Measurements from ENCODE around the gene PSG11.
"Not testable (repeated sequence)": the region's sequence is repeated elsewhere in the genome, so short reads cannot be mapped to it uniquely, and the experiment has no call there.

Gene PSG11

DNA sequence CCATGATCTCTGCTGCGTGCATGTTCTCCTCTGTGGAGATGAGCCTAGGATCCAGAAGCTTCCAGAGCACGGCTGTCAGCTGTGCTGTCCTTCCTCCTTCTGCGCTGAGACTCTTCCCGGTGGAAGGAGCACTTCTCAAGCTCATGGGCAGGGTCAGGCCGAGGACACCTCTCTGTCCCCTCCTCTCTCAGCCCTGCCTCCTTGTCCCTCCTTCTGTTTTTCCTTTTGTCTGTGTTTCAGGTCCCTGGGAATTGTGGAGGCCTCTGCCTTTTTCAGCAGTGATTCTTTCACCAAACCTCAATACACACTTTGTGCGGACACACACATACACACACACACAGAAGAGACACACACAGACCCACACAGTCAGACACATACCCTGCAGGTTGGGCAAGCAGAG, at the start of gene PSG11:
PSG11 (minus strand) TSS at position 101 of the 400 bp plus-strand sequence; CDS start at position 4, 97 bp downstream.
- DNase-seq (ENCODE audit: low read depth) = not testable (repeated sequence)

DNA sequence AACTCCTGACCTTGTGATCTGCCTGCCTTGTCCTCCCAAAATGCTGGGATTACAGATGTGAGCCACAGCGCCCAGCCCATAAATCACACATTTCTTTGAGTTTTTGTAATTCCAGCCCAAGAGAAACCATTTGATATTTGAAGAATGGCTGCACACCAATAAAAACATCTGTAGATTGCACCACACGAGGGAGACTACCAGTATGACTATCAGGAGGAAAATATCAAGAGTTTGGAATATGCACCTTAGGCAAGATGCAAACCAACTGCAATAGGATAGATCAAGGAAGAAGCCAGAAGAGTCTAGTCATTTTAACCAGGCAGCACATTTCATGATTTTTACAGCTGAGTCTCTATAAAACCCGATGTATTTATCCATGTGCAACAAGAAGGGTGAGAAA, 36.1 kb upstream of the PSG11 start:
- DNase-seq (ENCODE audit: low read depth) = not testable (repeated sequence)

DNA sequence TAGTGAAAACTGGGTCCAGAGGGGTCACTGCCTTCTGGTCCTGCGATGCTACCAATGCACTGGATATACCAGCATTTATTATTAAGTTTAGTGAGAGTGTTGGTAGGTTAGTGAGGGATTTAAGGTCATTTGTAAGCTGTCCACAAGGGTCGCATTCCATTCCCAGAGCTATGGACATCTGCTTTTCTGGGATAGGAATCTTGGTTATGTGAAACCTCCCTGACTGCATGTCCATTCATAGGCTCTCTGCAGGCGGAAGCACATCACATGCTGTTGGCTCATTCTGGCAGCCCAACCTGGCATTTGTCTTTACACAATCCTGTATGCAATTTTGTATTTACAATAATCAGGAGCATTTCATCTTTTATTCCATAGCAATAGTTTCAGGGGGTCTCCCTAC, 35.1 kb upstream of the PSG11 start:
- DNase-seq (ENCODE audit: low read depth) = not testable (repeated sequence)

DNA sequence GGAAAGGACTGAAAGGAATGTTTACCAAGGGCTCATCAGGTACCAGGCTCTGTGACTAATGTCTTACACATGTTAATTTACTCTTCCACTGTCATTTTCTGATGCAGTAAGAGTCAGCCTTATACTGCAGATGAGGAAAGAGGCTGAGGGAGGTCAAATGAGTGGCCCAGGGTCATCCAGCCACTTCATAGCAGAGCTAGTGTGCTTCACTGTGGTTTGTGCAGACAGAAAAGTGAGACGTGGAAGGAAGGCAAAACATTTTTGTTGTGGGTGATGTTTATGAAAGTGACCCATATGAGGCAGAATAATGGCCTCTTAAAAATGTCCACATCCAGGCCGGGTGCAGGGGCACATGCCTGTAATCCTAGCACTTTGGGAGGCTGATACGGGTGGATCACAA, 34.0 kb upstream of the PSG11 start:
- not testable (repeated sequence) for DNase-seq (ENCODE audit: low read depth)

DNA sequence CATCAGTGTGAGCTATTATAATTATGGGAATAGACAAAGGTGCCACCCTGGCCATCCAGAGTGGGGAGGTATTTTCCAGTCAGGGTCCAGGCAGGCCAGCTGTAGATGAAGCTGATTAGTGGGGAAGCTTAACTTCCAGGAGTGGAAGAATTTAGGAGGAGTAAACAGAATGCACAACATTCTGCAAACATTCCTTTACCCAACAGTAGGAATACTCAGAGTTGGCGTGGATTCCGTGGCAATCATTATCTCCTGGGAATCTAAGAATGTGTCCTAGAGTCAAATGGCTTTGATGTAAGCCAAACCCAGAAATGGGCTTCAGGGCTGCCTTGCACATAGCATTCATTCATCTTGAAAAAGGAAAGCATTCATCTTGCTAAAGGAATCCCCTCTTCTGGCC, 33.2 kb upstream of the PSG11 start:
- DNase-seq (ENCODE audit: low read depth) = not testable (repeated sequence)

DNA sequence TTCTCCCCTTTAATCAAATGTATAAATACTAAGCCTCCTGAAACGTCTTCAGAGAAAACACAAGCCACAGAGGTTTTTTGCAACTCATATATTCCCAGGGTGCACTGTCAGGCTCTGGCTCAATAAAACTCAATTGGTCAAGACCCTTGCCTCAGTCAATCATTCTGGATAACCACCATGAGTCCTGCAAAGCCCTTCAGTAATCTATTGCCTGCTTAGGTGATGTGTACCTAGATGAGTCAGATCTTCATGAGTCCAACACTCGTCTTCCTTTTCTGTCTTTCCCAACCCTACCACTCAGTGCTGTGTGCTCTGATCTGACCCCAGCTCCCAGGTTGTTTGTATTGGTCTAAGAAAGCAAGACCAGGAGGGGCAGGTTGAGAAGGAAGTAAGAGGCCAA, 32.2 kb upstream of the PSG11 start:
- not testable (repeated sequence) for DNase-seq (ENCODE audit: low read depth)

DNA sequence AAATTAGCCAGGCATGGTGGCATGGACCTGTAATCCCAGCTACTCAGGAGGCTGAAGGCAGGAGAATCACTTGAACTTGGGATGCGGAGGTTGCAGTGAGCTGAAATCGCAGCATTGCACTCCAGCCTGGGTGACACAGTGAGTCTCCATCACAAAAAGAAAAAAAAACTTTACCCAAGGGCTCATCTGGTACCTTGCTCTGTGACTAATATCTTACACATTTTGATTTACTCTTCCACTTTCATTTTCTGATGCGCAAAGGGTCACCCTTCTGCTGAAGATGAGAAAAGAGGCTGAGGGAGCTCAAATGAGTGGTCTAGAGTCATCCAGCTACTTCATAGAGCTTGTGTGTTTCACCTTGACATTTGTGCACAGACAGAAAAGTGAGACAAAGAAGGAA, 21.7 kb upstream of the PSG11 start:
- DNase-seq (ENCODE audit: low read depth) = not testable (repeated sequence)

DNA sequence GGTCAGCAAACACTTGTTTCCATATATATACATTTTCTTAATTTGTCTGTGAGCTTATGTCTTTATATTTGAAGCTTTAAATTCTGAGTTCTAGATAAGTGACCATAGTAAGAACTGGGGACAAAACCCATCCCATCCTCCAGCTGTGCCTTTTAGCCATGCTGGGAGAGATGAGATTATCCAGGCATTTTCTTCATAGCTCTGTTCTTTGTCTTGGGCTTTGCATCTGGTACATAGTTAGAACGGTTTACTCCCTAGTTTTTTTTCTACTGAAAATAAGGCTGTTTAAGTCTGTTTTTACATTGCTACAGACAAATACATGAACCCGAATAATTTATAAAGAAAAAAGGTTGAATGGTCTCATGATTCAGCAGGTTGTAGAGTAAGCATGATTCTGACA, 20.3 kb upstream of the PSG11 start:
- not testable (repeated sequence) for DNase-seq (ENCODE audit: low read depth)

DNA sequence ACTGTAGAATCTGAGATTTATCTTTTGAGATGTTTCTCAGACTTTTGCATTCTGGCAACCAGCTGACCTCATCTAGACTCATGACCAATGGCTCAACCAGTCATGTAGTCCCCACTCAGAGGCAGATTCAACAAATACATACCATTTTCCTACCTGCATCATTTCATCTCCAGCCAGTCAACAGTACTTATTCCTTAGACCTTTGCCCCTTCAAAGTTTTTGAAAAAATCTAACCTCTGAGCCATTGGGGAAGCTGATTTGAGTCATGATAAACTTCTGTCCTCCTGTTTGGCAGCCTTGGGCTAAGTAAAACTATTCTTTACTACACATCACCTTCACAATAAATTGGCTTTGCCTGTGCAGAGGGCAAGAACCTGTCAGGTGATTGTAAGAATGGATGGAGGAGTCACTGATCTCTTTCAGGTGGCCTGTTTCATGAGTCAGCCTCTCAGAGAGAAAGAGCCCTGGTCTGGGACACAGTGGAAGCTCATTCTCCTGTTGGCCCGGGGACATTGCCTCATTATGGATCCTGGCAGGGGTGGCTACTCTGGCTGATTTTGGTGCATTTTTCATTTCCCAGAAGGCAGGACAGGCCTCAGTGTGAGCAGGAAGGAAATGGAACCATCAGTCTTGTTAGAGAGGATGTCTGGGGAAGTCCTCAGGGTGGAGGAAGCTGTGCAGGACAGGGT, 17.4 kb upstream of the PSG11 start:
- not testable (repeated sequence) for DNase-seq (ENCODE audit: low read depth)

DNA sequence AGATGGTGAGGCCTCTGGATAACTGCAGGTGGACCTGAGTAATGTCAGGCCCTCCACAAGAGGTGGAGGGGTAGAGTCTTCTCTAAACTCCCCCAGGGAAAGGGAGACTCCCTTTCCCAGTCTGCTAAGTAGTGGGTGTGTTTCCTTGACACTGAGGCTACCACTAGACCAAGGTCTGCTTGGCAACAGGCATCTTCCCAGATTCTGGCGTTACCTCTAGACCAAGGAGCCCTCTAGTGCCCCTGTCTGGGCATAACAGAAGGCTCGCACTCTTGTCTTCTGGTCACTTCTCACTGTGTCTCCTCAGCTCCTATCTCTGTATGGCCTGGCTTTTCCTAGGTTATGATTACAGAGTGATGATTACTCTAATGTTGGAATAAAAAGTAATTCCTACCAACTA, 5.4 kb upstream of the PSG11 start:
- DNase-seq (ENCODE audit: low read depth) = not testable (repeated sequence)

DNA sequence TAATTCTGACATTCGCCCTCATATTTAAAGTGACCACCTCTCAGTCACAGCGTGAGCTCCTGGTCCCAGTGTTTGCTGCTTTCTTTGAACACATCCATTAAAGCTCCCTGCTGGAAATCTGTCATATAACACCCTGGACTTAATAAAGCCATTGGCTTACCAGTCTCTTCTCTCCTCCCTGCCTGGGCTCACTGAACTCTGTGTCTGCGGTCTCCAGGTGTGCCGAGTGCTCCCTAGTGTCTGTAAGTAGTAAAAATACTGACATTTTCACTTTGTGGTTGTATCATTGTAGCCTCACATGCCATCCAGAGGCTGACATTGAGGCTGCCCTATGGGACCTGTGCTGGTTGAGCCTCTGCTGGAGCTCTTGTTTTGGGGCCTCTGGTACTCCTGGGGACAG, 2.6 kb upstream of the PSG11 start:
- DNase-seq (ENCODE audit: low read depth) = no peak

DNA sequence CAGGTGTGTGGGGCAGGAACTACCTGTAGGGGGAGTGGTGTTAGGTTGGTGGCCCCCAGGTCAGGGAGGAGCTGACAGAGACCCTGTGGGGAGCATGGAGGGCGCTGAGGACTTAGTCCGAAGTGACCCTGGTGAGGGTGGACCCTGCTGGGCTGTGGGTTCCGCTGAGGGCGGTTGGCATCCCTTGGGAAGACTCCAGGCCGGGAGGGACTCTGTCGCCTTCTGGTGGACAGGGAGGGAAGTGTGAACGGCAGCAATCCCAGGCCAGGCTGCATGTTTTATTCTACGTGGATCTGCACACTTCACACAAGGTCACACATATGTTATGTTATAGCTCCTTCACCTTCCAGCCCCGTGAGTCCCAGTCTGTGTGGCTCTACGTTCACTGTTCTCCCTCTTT, 1.7 kb upstream of the PSG11 start:
- DNase-seq (ENCODE audit: low read depth) = not testable (repeated sequence)

DNA sequence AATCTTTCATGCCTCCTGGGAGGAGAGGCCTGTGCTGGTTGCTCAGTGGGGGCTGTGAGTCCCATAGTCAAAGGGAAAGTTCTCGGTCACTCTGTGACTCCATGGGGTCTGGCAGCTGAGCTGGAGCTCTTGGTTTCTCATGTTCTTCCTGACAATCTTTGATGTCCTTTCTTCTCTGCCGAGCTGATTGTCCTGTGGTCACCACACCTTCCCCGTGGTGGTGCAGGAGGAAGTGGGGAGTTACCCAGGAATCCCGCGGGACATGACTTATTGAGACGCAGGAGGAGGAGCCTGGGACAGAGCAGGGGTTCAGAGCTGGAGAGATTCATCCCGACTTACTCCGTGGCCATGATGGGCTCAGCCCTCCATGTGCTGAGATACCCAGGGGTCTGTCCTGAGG, 792 bp upstream of the PSG11 start:
- not testable (repeated sequence) for DNase-seq (ENCODE audit: low read depth)

DNA sequence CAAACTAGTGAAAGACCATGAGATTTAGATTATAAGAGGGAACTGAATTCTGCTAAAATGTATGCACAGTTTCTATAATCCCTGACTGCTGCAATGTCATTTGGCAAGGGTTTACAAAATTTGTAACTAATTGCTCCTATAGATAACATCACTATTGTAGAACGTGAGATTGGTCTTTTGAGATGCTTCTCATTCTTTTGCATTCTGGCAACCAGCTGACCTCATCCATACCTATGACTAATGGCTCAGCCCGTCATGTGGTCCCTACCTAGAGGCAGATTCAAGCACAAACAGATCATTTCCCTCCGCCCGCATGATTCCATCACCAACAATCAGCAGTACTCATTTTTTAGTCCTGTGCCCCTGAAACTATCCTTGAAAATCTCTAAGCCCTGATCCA, 4.2 kb downstream of the PSG11 start:
- not testable (repeated sequence) for DNase-seq (ENCODE audit: low read depth)

DNA sequence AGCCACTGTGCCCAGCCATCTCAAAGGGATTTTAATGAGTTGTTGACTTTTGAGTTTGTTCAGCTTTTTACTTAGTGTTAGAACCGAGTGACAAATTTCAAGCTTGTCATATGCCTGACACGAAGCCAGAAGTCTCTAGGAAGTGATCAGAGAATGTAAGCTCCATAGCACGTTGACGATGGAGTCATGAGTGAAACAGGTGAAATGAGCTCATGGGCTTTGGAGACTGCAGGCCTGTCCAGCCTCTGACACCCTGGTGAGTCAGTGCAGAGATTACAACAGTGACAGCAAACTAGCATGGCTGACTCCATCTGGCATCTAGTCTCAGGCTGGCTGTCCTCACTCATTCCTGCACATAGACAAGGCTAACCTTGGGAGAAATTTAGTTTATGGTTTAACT, 4.6 kb downstream of the PSG11 start:
- not testable (repeated sequence) for DNase-seq (ENCODE audit: low read depth)

DNA sequence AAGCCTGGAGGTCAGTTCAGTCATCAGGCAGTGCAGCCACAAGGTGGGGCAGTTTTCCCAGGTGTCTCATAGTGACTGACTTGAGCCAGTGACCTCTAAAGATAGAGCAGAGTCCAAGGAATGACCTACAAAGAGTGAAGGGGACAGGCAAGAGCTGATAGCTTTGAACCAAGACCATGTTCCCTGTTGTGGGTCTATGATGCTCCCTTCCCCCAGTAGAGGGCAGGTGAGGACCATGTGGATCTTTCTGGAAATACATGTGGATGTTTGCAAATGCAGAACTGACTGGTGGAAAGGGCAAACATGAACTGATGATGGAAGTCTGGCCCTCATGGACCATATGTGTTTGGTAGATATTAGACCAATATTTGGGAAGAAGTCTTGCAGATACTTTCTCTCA, 6.7 kb downstream of the PSG11 start:
- not testable (repeated sequence) for DNase-seq (ENCODE audit: low read depth)

DNA sequence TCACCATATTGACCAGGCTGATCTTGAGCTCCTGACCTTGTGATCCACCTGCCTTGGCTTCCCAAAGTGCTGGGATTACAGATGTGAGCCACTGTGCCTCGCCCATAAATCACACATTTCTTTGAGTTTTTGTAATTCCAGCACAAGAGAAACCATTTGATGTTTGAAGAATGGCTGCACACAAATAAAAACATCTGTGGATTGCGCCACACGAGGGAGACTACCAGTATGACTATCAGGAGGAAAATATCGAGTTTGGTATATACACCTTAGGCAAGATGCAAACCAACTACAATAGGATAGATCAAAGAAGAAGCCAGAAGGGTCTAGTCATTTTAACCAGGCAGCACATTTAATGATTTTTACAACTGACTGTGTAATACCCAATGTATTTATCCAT, 20.4 kb downstream of the PSG11 start:
- not testable (repeated sequence) for DNase-seq (ENCODE audit: low read depth)

DNA sequence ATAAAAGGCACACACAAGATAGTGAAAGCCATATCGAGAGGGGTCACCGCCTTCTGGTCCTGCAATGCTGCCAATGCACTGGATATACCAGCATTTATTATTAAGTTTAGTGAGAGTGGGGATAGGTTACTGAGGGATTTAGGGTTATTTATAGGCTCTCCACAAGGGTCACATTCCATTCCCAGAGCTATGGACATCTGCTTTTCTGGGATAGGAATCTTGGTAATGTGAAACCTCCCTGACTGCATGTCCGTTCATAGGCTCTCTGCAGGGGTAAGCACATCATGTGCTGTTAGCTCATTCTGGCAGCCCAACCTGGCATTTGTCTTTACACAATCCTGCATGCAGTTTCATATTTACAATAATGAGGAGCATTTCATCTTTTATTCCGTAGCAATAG, 21.4 kb downstream of the PSG11 start:
- not testable (repeated sequence) for DNase-seq (ENCODE audit: low read depth)

DNA sequence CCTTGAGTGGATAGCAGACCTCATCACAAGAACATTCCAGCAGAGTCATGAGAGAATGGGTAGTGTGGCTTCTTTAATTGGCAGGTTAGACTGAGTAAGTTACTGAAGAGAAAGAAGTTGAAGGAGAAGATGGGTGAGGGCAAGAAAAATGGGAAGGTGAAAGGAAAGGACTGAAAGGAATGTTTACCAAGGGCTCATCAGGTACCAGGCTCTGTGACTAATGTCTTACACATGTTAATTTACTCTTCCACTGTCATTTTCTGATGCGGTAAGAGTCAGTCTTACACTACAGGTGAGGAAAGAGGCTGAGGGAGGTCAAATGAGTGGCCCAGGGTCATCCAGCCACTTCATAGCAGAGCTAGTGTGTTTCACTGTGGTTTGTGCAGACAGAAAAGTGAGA, 22.6 kb downstream of the PSG11 start:
- not testable (repeated sequence) for DNase-seq (ENCODE audit: low read depth)

DNA sequence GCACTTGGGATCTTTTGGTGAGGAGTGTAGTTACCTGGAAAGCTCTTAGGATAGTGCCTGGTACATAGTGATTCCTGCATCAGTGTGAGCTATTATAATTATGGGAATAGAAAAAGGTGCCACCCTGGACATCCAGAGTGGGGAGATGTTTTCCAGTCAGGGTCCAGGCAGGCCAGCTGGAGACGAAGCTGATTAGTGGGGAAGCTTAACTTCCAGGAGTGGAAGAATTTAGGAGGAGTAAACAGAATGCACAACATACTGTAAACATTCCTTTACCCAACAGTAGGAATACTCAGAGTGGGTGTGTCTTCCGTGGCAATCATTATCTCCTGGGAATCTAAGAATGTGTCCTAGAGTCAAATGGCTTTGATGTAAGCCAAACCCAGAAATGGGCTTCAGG, 23.3 kb downstream of the PSG11 start:
- not testable (repeated sequence) for DNase-seq (ENCODE audit: low read depth)

DNA sequence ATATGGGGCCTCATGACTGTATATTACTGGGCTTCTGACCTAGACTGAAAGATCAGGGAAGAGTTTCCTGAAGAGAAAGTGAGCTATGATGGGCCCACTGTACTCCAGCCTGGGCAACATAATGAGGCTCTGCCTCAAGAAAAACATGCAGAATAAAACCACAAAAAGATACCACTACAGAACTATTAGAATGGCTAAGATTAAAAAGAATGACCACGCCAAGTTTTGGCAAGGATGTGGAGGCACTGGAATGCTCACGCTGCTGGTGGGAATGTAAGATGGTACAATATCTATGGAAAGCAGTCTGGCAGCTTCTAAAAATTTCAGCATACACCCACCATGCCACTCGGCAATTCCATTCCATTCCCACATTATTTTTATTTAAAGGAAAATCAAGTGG, 30.1 kb downstream of the PSG11 start:
- not testable (repeated sequence) for DNase-seq (ENCODE audit: low read depth)

DNA sequence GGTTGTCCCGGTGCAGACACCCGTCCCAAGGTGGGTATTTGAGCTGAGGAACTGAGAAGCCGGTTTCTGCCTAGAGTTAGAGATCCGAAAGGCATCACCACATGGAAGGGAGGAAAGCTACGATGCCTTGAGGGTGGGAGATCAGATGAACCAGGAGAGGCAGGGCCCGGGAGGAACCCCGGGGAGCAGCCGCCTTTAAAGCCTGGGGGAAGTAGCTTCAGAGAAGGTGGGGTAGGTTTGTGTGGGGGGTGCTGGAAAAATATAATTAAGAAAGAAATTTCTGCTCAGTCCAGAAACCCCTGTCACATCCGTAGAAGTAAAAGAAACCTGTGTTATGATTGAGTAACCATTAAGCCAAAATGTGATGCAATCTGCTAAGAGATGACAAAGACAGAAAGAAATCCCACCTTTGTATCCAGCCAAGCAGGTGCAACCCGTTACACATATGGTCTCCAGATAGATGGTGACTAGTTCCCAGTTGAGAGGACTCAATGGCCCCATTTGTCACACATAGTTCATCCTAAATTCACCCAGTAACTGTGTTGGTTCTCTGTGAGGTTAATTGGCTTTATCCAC, 34.2 kb downstream of the PSG11 start:
- not testable (repeated sequence) for DNase-seq (ENCODE audit: low read depth)

DNA sequence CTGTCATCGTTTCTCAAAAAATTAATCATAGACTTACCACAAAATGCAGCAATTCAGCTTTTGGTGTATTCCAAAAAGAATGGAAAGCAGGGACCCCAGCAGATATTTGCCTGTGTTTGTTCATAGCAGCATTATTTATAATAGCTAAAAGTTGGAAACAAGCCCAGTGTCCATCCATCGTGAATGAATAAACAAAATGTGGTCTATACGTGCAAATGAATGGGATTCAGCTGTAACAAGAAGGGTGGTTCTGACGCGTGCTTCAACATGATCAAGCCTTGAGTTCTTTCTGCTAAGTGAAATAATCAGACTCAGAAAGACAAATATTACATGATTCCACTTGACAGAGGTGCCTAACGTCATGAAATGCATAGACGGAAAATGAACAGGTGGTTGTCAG, 36.4 kb downstream of the PSG11 start:
- DNase-seq (ENCODE audit: low read depth) = no peak

DNA sequence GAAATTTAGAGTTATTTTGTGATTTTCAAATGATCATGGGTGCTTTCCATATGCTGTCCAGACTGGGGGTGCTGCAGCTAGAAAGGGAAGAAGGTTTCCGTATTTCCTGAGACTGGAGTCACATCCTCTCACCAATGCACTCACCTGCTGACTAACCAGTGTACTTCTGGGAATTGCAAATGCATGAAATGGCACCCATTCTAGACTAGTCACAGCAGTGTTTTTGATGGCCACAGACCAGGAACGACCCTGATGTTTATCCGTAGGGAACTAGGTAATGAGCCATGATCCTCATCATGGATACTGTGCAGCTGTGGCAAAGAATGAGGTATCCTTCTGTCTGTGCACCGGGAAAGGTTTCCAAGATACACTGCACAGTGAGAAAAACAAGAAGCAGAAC, 37.1 kb downstream of the PSG11 start:
- not testable (repeated sequence) for DNase-seq (ENCODE audit: low read depth)

Data from activated T-helper 1 cell treated with Interleukin-2 at 50 U/mL for 16 hours (primary cell).